ENCODE measurements around the gene STK11IP. TPM values are rescaled to one million over a fixed set of nuclear protein-coding genes. Genes with fewer than 3 reads are reported as not detected.

Gene STK11IP
- total and polyA plus RNA-seq, 2 of the 13 experiments (the other 11 are each of a cell fraction or from before 2014, with no cell fraction given) = 12.8 to 24.0 TPM

DNA sequence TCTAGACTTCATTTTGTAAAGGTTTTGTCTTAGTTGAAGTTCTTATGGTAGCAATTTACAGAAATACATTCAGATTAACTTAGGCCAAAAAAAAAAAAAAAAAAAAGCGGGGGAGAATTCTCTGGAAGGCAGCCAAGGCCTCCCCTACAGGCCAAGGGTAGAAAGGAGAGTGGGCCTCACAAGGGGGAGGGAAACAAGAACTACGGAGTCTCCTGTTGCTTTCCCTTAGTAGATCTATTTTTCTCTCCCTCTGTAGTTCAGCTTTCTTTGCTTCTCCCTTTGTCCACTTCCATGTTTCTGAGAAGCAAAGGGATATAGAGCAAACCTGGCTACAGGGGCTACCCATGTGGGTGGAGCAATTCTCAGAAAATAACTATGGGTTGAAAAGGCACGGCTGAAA is 2.4 kb upstream of the STK11IP start:
- FAIRE-seq = no peak
- H3K4me1 ChIP-seq (ENCODE audit: insufficient read depth, low read length) = peaks cover 73% of the 10 kb centered on the region
- intact Hi-C loops (cut with micrococcal nuclease; ENCODE audit: unreplicated experiment) (loop anchor here (5.0 kb wide), 3 partner anchors 33 to 208 kb away; partner anchors contain the start of genes DNPEP and GMPPA), in situ Hi-C loops (cut with HindIII; ENCODE audit: extremely low pct_ligation_motif_present, low pct_unique_long_range_greater_than_20kb) (loop anchor here (5.0 kb wide), 1 partner anchor 33 kb away; no protein-coding TSS in a partner anchor)
- no peak overlapping the region for H2AFZ ChIP-seq (ENCODE audit: low read length)
- ChIA-PET POLR2A (interaction anchor here (3.2 to 7.6 kb wide), 3 partner anchors 19 to 34 kb away, joined by 31 to 150 read pairs (median 82); partner anchors contain the start of genes INHA and OBSL1), CTCF (ENCODE audit: low intra/inter-chr PET ratio, low total read pairs) (interaction anchor here (0.8 to 1.1 kb wide), 2 partner anchors 47 to 54 kb away, joined by 3 to 4 read pairs; no protein-coding TSS in a partner anchor)
- no peaks in the 10 kb centered on the region for H4K20me1 ChIP-seq (ENCODE audit: insufficient read depth, low read length)
- peak overlapping the region; percentile 47 for H3K9ac ChIP-seq (ENCODE audit: insufficient read depth, low read depth, low read length)
- no peaks in the 10 kb centered on the region; a peak in 1 of 5 replicates for H3K27me3 ChIP-seq (ENCODE audit: control insufficient read depth in 1 of 2, insufficient read depth in 2 of 2, low read length in 2 of 2)
- DNase-seq (ENCODE audit: low spot score) = peak; percentile 43
- no peaks in the 10 kb centered on the region for H3K36me3 ChIP-seq (replicated peaks in 1 of 2; ENCODE audit: control insufficient read depth in 1 of 2, insufficient read depth in 2 of 2, low read length in 2 of 2)
- H3K4me3 ChIP-seq (replicated peaks in 1 of 3; ENCODE audit: insufficient read depth in 1 of 3, low read depth in 2 of 3, low read length in 3 of 3) = peak overlapping the region in 2 of 3 experiments; percentile 21 to 22; a peak in 2 of 6 replicates
- BruUV-seq (replicated peaks) = no TSS peak
- ATAC-seq = no peak
- peaks cover 6% of the 10 kb centered on the region for H3K79me2 ChIP-seq (ENCODE audit: insufficient read depth, low read length)
- peak overlapping the region; percentile 95 for H3K27ac ChIP-seq (ENCODE audit: extremely low read length, insufficient read depth, low read length)
- WGBS (ENCODE audit: low lambda C conversion rate) = 32% methylated on average over 3 of the region's 3 CpGs
- no peaks in the 10 kb centered on the region for H3K9me3 ChIP-seq (ENCODE audit: low read length)
- H3K4me2 ChIP-seq (ENCODE audit: low read depth, low read length) = peak overlapping the region; percentile 74
- TF ChIP-seq ATRX (CRISPR knock-in tag; IDR thresholded peaks at IDR 0.05; ENCODE audit: borderline replicate concordance) = no peak
- TF ChIP-seq, protein P1, sequence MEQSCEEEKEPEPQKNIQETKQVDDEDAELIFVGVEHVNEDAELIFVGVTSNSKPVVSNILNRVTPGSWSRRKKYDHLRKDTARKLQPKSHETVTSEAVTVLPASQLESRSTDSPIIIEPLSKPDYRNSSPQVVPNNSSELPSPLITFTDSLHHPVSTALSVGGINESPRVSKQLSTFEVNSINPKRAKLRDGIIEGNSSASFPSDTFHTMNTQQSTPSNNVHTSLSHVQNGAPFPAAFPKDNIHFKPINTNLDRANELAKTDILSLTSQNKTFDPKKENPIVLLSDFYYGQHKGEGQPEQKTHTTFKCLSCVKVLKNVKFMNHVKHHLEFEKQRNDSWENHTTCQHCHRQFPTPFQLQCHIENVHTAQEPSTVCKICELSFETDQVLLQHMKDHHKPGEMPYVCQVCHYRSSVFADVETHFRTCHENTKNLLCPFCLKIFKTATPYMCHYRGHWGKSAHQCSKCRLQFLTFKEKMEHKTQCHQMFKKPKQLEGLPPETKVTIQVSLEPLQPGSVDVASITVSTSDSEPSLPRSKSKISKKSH (CRISPR knock-in tag; IDR thresholded peaks at IDR 0.05; ENCODE audit: borderline replicate concordance) = no peak
- no peak for TF ChIP-seq ZNF607 (CRISPR knock-in tag; IDR thresholded peaks at IDR 0.05; ENCODE audit: borderline replicate concordance)
- no peak for TF ChIP-seq ZNF292 (CRISPR knock-in tag; IDR thresholded peaks at IDR 0.05; ENCODE audit: borderline replicate concordance, low read depth)
- no peak for TF ChIP-seq NR1H2 (CRISPR knock-in tag; IDR thresholded peaks at IDR 0.05; ENCODE audit: borderline replicate concordance, low read depth)
- TF ChIP-seq, protein P2, sequence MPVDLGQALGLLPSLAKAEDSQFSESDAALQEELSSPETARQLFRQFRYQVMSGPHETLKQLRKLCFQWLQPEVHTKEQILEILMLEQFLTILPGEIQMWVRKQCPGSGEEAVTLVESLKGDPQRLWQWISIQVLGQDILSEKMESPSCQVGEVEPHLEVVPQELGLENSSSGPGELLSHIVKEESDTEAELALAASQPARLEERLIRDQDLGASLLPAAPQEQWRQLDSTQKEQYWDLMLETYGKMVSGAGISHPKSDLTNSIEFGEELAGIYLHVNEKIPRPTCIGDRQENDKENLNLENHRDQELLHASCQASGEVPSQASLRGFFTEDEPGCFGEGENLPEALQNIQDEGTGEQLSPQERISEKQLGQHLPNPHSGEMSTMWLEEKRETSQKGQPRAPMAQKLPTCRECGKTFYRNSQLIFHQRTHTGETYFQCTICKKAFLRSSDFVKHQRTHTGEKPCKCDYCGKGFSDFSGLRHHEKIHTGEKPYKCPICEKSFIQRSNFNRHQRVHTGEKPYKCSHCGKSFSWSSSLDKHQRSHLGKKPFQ (CRISPR knock-in tag; IDR thresholded peaks at IDR 0.05; ENCODE audit: insufficient replicate concordance) = no peak
- TF ChIP-seq ZMYM3 (CRISPR knock-in tag; IDR thresholded peaks at IDR 0.05) = no peak
- TF ChIP-seq, protein P3, sequence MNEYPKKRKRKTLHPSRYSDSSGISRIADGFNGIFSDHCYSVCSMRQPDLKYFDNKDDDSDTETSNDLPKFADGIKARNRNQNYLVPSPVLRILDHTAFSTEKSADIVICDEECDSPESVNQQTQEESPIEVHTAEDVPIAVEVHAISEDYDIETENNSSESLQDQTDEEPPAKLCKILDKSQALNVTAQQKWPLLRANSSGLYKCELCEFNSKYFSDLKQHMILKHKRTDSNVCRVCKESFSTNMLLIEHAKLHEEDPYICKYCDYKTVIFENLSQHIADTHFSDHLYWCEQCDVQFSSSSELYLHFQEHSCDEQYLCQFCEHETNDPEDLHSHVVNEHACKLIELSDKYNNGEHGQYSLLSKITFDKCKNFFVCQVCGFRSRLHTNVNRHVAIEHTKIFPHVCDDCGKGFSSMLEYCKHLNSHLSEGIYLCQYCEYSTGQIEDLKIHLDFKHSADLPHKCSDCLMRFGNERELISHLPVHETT (CRISPR knock-in tag; conservative IDR thresholded peaks at IDR 0.05) = no peak
- peak; percentile 34; the same call in 1 of the 2 replicates for TF ChIP-seq TARDBP (CRISPR knock-in tag; IDR thresholded peaks at IDR 0.05)
- TF ChIP-seq ARNT (IDR thresholded peaks at IDR 0.05) = no peak
- TF ChIP-seq, protein P4, sequence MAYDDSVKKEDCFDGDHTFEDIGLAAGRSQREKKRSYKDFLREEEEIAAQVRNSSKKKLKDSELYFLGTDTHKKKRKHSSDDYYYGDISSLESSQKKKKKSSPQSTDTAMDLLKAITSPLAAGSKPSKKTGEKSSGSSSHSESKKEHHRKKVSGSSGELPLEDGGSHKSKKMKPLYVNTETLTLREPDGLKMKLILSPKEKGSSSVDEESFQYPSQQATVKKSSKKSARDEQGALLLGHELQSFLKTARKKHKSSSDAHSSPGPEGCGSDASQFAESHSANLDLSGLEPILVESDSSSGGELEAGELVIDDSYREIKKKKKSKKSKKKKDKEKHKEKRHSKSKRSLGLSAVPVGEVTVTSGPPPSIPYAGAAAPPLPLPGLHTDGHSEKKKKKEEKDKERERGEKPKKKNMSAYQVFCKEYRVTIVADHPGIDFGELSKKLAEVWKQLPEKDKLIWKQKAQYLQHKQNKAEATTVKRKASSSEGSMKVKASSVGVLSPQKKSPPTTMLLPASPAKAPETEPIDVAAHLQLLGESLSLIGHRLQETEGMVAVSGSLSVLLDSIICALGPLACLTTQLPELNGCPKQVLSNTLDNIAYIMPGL (CRISPR knock-in tag; IDR thresholded peaks at IDR 0.05; ENCODE audit: borderline replicate concordance in 1 of 2, low read depth in 1 of 2) = peak in 1 of 2 experiments; percentile 10; a peak in 1 of 4 replicates
- peak; percentile 33; the same call in 1 of the 2 replicates for TF ChIP-seq ZFX (CRISPR knock-in tag; IDR thresholded peaks at IDR 0.05; ENCODE audit: low read depth)
- TF ChIP-seq HOXD1 (CRISPR knock-in tag; IDR thresholded peaks at IDR 0.05) = no peak
- no peak for TF ChIP-seq RAD21 (CRISPR knock-in tag; IDR thresholded peaks at IDR 0.05)
- TF ChIP-seq RAD51 (IDR thresholded peaks at IDR 0.05; ENCODE audit: borderline replicate concordance) = no peak
- no peak for TF ChIP-seq ZNF720 (CRISPR knock-in tag; IDR thresholded peaks at IDR 0.05)
- no peak for TF ChIP-seq HNF4G (IDR thresholded peaks at IDR 0.05; ENCODE audit: borderline replicate concordance, low read depth, low read length)
- no peak for TF ChIP-seq HNF4G (CRISPR knock-in tag; IDR thresholded peaks at IDR 0.05; ENCODE audit: borderline replicate concordance, low read depth)
- no peak for TF ChIP-seq CHCHD3 (CRISPR knock-in tag; IDR thresholded peaks at IDR 0.05)

Measured in HepG2 (cell line).